Stimulated activated naive CD8-positive, alpha-beta T cell treated with anti-CD3 and anti-CD28 coated beads, Interleukin-15, Interleukin-2, amounts not matched to agents 100 ng/mL and 50 ng/mL, for 24 hours (primary cell): Measurements from ENCODE around the gene SLFN12L.
A peak's percentile ranks its signal among the peaks of the same experiment; 100 is the strongest.
"Not testable (repeated sequence)": the region's sequence is repeated elsewhere in the genome, so short reads cannot be mapped to it uniquely, and the experiment has no call there.

ENCODE experiments used
- H3K27ac Mint-ChIP-seq: one replicate; pipeline ENCODE4 v1.8.0; 2021; ENCODE audit warnings: mild to moderate bottlenecking, mixed read lengths
- H3K27me3 Mint-ChIP-seq: one replicate; pipeline ENCODE4 v1.8.0; 2021; ENCODE audit warnings: mixed read lengths
- H3K36me3 Mint-ChIP-seq: one replicate; pipeline ENCODE4 v1.8.0; 2021; ENCODE audit warnings: low read depth, mixed read lengths
- H3K4me1 Mint-ChIP-seq: one replicate; pipeline ENCODE4 v1.8.0; 2021; ENCODE audit warnings: low read depth, mixed read lengths
- H3K4me3 Mint-ChIP-seq: one replicate; pipeline ENCODE4 v1.8.0; 2021; ENCODE audit warnings: mild to moderate bottlenecking, mixed read lengths
- H3K9me3 Mint-ChIP-seq: one replicate; pipeline ENCODE4 v1.8.0; 2021; ENCODE audit warnings: mixed read lengths

Gene SLFN12L

GRCh38 chr17:35529866-35530265 lies 7.6 kb downstream of the SLFN12L start:
- H3K9me3 Mint-ChIP-seq: no peaks in the 10 kb centered on the region
- peak overlapping the region; percentile 56 for H3K4me3 Mint-ChIP-seq
- no peaks in the 10 kb centered on the region for H3K27me3 Mint-ChIP-seq
- H3K36me3 Mint-ChIP-seq: peaks cover 56% of the 10 kb centered on the region
- peaks cover 86% of the 10 kb centered on the region for H3K4me1 Mint-ChIP-seq
- peak overlapping the region; percentile 64 for H3K27ac Mint-ChIP-seq

DNA sequence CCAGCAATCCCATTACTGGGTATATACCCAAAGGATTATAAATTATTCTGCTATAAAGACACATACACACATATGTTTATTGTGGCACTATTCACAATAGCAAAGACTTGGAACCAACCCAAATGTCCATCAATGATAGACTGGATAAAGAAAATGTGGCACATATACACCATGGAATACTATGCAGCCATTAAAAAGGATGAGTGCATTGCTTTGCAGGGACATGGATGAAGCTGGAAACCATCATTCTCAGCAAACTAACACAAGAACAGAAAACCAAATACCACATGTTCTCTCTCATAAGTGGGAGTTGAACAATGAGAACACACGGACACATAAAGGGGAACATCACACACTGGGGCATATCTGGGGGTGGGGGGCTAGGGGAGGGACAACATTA lies 8.2 kb downstream of the SLFN12L start:
- peak overlapping the region; percentile 15 for H3K27ac Mint-ChIP-seq
- H3K36me3 Mint-ChIP-seq: peaks cover 55% of the 10 kb centered on the region

GRCh38 chr17:35523296-35523695 lies 14.2 kb downstream of the SLFN12L start:
- Mint-ChIP-seq H3K27ac (peak overlapping the region; percentile 12), H3K9me3 (no peaks in the 10 kb centered on the region), H3K36me3 (peaks cover 74% of the 10 kb centered on the region), H3K4me1 (peaks cover 98% of the 10 kb centered on the region), H3K27me3 (no peaks in the 10 kb centered on the region), H3K4me3 (no peak overlapping the region)

More for the DNA sequence above, 8.2 kb downstream of the SLFN12L start:
- Mint-ChIP-seq H3K4me1 (peaks cover 86% of the 10 kb centered on the region), H3K4me3 (peak overlapping the region; percentile 51)
- not testable (repeated sequence) for H3K9me3 Mint-ChIP-seq, H3K27me3 Mint-ChIP-seq

DNA sequence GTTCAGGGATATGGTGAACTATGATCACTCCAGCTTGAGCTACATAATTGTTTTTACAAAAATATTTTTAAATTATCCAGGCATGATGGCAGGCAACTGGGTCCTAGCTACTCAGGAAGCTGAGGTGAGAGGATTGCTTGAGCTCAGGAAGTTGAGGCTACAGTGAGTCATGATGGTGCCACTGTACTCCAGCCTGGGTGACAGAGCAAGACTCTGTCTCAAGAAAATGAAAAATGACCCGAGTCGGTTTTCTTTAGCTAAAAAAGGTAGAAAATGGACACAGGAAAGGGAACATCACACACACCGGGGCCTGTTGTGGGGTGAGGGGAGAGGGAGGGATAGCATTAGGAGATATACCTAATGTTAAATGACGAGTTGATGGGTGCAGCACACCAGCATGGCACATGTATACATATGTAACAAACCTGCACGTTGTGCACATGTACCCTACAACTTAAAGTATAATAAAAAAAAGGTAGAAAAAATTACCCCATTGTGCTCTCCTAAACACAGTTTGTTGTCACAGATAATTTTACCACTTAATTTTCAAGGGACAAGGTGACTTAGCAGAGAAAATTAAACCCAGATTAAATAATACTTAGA lies 15.7 kb downstream of the SLFN12L start:
- peaks cover 75% of the 10 kb centered on the region for H3K36me3 Mint-ChIP-seq
- not testable (repeated sequence) for H3K27me3 Mint-ChIP-seq, H3K9me3 Mint-ChIP-seq
- peak overlapping the region; percentile 92 for H3K27ac Mint-ChIP-seq
- peak overlapping the region; percentile 67 for H3K4me3 Mint-ChIP-seq
- H3K4me1 Mint-ChIP-seq: peaks cover 98% of the 10 kb centered on the region

GRCh38 chr17:35521150-35521549 lies 16.3 kb downstream of the SLFN12L start:
- peaks cover 96% of the 10 kb centered on the region for H3K4me1 Mint-ChIP-seq
- no peaks in the 10 kb centered on the region for H3K9me3 Mint-ChIP-seq
- no peaks in the 10 kb centered on the region for H3K27me3 Mint-ChIP-seq
- peak overlapping the region; percentile 27 for H3K4me3 Mint-ChIP-seq
- peaks cover 69% of the 10 kb centered on the region for H3K36me3 Mint-ChIP-seq
- peak overlapping the region; percentile 72 for H3K27ac Mint-ChIP-seq

DNA sequence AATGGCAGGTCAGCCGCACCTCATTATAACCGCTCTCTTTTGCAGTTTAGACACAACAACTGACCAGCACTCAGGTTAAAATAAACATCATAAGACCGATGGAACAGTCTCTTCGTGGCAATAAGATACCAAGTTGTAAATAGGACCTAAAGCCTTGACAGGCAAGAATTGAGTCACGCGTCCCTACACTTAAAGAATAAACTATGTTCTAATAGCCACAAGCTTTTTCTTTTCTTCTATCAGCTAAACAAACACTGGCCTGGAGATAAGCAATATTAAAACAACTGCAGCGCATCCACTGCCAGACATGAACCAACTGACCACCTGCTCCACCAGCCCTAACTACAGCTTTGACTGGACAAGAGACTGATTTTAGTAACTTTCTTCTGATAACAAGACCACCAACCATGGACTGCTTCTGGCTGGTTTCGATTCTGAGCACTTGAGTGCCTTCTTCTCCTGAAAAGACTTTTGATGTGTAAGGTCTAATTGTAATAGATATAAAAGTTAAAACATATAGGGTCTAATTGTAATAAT lies 17.5 kb downstream of the SLFN12L start:
- H3K4me1 Mint-ChIP-seq: peaks cover 86% of the 10 kb centered on the region
- no peaks in the 10 kb centered on the region for H3K9me3 Mint-ChIP-seq
- H3K4me3 Mint-ChIP-seq: no peak overlapping the region
- no peaks in the 10 kb centered on the region for H3K27me3 Mint-ChIP-seq
- peaks cover 69% of the 10 kb centered on the region for H3K36me3 Mint-ChIP-seq
- H3K27ac Mint-ChIP-seq: peak overlapping the region; percentile 43

DNA sequence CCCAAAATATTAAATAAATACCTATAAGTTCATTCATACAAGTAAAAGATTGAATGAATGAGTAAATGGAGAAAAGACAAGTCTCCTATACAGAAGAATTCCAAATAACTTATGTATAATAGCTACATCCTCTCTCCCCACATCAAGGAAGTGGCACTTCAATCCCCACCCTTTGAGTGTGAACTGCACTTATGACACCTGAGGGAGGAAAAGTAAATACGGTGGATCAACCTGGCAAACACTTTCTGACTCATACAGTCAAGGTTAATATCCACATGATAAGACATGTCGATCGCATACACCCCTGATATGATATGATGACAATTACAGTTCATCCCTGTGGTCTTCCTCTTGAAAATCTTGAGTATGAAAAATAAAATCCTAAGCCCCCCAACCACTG lies 18.0 kb downstream of the SLFN12L start:
- Mint-ChIP-seq H3K4me1 (peaks cover 86% of the 10 kb centered on the region), H3K27me3 (no peaks in the 10 kb centered on the region), H3K4me3 (no peak overlapping the region), H3K9me3 (no peaks in the 10 kb centered on the region), H3K27ac (peak overlapping the region; percentile 43), H3K36me3 (peaks cover 71% of the 10 kb centered on the region)

DNA sequence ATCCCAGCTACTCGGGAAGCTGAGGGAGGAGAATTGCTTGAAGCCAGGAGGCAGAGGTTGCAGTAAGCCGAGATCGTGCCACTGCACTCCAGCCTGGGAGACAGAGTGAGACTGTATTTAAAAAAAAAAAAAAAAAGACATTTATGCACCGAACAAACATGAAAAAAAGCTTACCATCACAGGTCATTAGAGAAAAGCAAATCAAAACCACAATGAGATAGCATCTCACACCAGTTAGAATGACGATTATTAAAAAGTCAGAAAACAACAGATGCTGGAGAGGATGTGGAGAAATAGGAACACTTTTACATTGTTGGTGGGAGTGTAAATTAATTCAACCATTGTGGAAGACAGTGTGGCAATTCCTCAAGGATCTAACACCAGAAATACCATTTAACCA lies 19.0 kb downstream of the SLFN12L start:
- H3K9me3 Mint-ChIP-seq: not testable (repeated sequence)

GRCh38 chr17:35515027-35515426 lies 22.5 kb downstream of the SLFN12L start:
- H3K27me3 Mint-ChIP-seq: no peaks in the 10 kb centered on the region
- no peak overlapping the region for H3K4me3 Mint-ChIP-seq
- peaks cover 76% of the 10 kb centered on the region for H3K36me3 Mint-ChIP-seq
- H3K27ac Mint-ChIP-seq: no peak overlapping the region
- H3K9me3 Mint-ChIP-seq: no peaks in the 10 kb centered on the region
- peaks cover 79% of the 10 kb centered on the region for H3K4me1 Mint-ChIP-seq

More for the DNA sequence above, 19.0 kb downstream of the SLFN12L start:
- Mint-ChIP-seq H3K4me1 (peaks cover 86% of the 10 kb centered on the region), H3K36me3 (peaks cover 72% of the 10 kb centered on the region)
- H3K27ac Mint-ChIP-seq, H3K27me3 Mint-ChIP-seq, H3K4me3 Mint-ChIP-seq: not testable (repeated sequence)

- Mint-ChIP-seq H3K36me3 (peaks cover 76% of the 10 kb centered on the region), H3K4me3 (no peak overlapping the region), H3K27ac (no peak overlapping the region), H3K27me3 (no peaks in the 10 kb centered on the region), H3K4me1 (peaks cover 79% of the 10 kb centered on the region), H3K9me3 (no peaks in the 10 kb centered on the region)
Measured at GRCh38 chr17:35514564-35514963, 22.9 kb downstream of the SLFN12L start.

- H3K27ac Mint-ChIP-seq: no peak overlapping the region
- no peaks in the 10 kb centered on the region for H3K27me3 Mint-ChIP-seq
- peaks cover 69% of the 10 kb centered on the region for H3K4me1 Mint-ChIP-seq
- no peak overlapping the region for H3K4me3 Mint-ChIP-seq
- H3K36me3 Mint-ChIP-seq: peaks cover 78% of the 10 kb centered on the region
- H3K9me3 Mint-ChIP-seq: peaks cover 5% of the 10 kb centered on the region
Measured at GRCh38 chr17:35510052-35510451, 27.4 kb downstream of the SLFN12L start.

GRCh38 chr17:35507714-35508113 lies 29.8 kb downstream of the SLFN12L start:
- H3K27me3 Mint-ChIP-seq, H3K4me3 Mint-ChIP-seq, H3K27ac Mint-ChIP-seq, H3K9me3 Mint-ChIP-seq: not testable (repeated sequence)
- peaks cover 61% of the 10 kb centered on the region for H3K4me1 Mint-ChIP-seq
- H3K36me3 Mint-ChIP-seq: peaks cover 71% of the 10 kb centered on the region

DNA sequence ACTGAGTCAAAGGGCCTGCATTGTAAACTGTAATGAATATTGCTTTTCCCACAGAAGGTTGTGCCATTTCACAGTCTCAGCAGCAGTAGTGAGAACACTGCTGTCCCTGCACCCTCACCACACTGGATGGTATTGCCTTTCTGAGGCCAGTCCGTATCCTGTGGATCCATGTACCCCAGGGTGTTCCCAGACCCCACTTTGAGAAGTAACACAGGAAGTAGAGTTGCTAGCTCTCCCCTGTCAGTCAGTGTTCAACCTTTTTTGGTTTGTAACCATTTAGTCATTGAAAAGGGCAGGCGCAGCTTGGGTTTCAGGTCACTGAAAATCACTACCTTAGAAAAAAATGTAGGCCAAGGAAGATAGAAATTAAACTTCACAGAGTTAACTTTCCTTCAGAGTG lies 37.9 kb downstream of the SLFN12L start:
- H3K27me3 Mint-ChIP-seq: peaks cover 4% of the 10 kb centered on the region

GRCh38 chr17:35498448-35499178 lies 38.9 kb downstream of the SLFN12L start:
- peak overlapping the region; percentile 36 for H3K4me3 Mint-ChIP-seq
- H3K36me3 Mint-ChIP-seq: peaks cover 56% of the 10 kb centered on the region
- H3K27me3 Mint-ChIP-seq: peaks cover 4% of the 10 kb centered on the region
- H3K4me1 Mint-ChIP-seq: peaks cover 82% of the 10 kb centered on the region
- H3K27ac Mint-ChIP-seq: no peak overlapping the region
- no peaks in the 10 kb centered on the region for H3K9me3 Mint-ChIP-seq

More for the DNA sequence above, 37.9 kb downstream of the SLFN12L start:
- H3K36me3 Mint-ChIP-seq: peaks cover 57% of the 10 kb centered on the region
- peaks cover 81% of the 10 kb centered on the region for H3K4me1 Mint-ChIP-seq
- H3K9me3 Mint-ChIP-seq: no peaks in the 10 kb centered on the region
- H3K4me3 Mint-ChIP-seq: no peak overlapping the region
- peak overlapping the region; percentile 65 for H3K27ac Mint-ChIP-seq

DNA sequence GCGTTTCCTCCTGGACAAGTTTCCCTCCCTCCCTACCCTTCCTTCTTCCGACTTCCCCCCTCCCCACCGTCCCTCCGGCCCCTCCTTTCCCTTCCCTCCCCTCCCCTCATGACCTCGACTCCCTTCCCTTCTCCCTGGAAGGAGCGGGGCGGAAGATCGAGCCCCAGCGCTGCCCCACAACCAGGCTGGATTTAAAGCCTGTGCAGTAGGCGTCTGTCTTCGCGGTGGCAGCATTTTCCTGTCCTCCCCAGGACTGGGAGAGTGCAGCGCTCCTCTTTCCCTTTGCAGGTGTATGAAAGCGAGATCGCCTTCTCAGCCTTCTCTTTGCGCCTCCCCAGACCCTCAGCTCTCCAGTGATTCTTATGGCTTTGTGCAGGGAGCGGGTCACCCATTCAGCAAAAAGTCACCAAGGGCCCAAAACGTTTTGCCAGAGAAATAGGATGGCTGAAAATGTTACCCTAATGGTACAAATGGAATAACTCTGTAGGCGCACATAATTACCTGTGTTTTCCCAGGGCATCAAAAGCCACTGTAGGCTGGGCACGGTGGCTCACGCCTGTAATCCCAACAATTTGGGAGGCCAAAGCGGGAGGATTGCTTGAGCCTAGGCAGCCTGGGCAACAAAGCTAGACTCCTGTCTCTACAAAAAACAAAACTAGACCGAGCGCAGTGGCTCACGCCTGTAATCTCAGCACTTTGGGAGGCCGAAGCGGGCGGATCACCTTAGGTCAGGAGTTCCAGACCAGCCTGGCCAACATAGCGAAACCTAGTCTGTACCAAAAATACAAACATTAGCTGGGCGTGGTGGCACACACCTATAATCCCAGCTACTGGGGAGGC lies 40.8 kb downstream of the SLFN12L start:
- Mint-ChIP-seq H3K4me1 (peaks cover 79% of the 10 kb centered on the region), H3K36me3 (peaks cover 53% of the 10 kb centered on the region), H3K9me3 (no peaks in the 10 kb centered on the region), H3K27me3 (peaks cover 4% of the 10 kb centered on the region), H3K4me3 (no peak overlapping the region), H3K27ac (no peak overlapping the region)
